ENCODE results near the gene CCDC43.

CCDC43 gene

DNA sequence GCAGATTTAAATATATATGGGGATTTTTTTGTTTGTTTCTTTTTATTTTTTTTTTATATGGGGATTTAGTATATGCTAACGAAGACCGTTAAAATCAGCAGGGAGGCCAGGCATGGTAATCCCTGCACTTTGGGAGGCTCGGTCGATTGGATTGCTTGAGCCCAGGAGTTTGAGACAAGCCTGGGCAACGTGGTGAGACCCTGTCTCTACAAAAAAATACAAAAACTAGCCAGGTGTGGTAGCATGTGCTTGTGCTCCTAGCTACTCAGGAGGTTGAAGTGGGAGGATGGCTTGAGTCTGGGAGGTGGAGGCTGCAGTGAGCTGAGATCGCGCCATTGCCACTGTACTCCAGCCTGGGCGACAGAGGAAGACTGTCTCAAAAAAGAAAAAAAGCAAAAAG is 55.6 kb downstream of the CCDC43 start:
- no peaks in the 10 kb centered on the region for H3K36me3 ChIP-seq
- H3K27ac ChIP-seq = no peak overlapping the region
- H3K27me3 ChIP-seq (ENCODE audit: insufficient read depth, low read depth, severe bottlenecking) = no peaks in the 10 kb centered on the region
- H3K4me3 ChIP-seq (ENCODE audit: low read depth, low read length) = no peak overlapping the region
- DNase-seq = no peak
- TF ChIP-seq, protein P1, sequence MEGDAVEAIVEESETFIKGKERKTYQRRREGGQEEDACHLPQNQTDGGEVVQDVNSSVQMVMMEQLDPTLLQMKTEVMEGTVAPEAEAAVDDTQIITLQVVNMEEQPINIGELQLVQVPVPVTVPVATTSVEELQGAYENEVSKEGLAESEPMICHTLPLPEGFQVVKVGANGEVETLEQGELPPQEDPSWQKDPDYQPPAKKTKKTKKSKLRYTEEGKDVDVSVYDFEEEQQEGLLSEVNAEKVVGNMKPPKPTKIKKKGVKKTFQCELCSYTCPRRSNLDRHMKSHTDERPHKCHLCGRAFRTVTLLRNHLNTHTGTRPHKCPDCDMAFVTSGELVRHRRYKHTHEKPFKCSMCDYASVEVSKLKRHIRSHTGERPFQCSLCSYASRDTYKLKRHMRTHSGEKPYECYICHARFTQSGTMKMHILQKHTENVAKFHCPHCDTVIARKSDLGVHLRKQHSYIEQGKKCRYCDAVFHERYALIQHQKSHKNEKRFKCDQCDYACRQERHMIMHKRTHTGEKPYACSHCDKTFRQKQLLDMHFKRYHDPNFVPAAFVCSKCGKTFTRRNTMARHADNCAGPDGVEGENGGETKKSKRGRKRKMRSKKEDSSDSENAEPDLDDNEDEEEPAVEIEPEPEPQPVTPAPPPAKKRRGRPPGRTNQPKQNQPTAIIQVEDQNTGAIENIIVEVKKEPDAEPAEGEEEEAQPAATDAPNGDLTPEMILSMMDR (IDR thresholded peaks at IDR 0.05; ENCODE audit: low read depth, low read length) = no peak
- no peaks in the 10 kb centered on the region for H3K9me3 ChIP-seq (ENCODE audit: severe bottlenecking)

DNA sequence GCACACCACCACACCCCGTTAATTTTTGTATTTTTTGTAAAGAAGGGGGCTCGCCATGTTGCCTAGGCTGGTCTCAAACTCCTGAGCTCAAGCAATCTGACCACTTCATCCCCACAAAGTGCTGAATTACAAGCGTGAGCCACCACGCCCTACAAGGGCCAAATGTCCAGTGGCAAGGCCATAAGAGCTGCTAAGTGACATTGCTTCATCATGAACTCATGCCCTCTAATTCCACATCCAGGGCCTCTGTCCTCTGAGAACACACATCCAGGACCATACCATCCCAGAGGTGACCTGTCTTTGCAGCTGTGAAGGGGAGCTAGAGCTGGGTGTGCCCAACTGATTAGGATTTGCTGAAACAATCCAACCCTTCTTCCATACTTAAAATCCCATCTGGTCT is 58.9 kb downstream of the CCDC43 start:
- TF ChIP-seq, protein P1 (IDR thresholded peaks at IDR 0.05; ENCODE audit: low read depth, low read length) = no peak
- H3K4me3 ChIP-seq (ENCODE audit: low read depth, low read length) = no peak overlapping the region
- no peaks in the 10 kb centered on the region for H3K9me3 ChIP-seq (ENCODE audit: severe bottlenecking)
- no peaks in the 10 kb centered on the region for H3K36me3 ChIP-seq
- no peaks in the 10 kb centered on the region for H3K27me3 ChIP-seq (ENCODE audit: insufficient read depth, low read depth, severe bottlenecking)
- H3K27ac ChIP-seq = no peak overlapping the region
- DNase-seq = no peak

DNA sequence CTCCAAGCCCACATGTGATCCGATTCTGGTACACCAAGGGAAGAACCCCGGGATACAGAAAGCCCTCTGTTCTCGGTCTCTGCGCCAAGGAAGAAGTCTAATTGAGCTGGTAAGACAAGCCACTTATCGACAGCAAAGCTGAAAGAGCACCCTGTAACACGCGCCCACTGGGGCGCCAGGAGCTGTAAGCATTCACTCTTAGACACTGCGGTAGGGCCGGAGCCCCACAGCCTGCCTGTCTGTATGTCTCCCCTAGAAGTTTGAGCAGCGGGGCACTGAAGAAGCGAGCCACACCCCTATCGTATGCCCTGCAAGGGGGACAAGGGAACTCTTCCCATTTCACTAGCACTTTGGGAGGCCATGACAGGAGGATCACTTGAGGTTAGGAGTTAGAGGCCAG is 60.3 kb downstream of the CCDC43 start:
- TF ChIP-seq, protein P1 (IDR thresholded peaks at IDR 0.05; ENCODE audit: low read depth, low read length) = no peak
- no peak overlapping the region for H3K27ac ChIP-seq
- no peak overlapping the region for H3K4me3 ChIP-seq (ENCODE audit: low read depth, low read length)
- no peak for DNase-seq
- no peaks in the 10 kb centered on the region for H3K9me3 ChIP-seq (ENCODE audit: severe bottlenecking)
- H3K27me3 ChIP-seq (ENCODE audit: insufficient read depth, low read depth, severe bottlenecking) = no peaks in the 10 kb centered on the region
- no peaks in the 10 kb centered on the region for H3K36me3 ChIP-seq

- TF ChIP-seq, protein P1 (IDR thresholded peaks at IDR 0.05; ENCODE audit: low read depth, low read length) = peak; percentile 36; the same call in 1 of the 2 replicates
- Histone ChIP-seq H3K36me3 (no peaks in the 10 kb centered on the region), H3K4me3 (ENCODE audit: low read depth, low read length) (peak overlapping the region; percentile 22), H3K27me3 (ENCODE audit: insufficient read depth, low read depth, severe bottlenecking) (no peaks in the 10 kb centered on the region), H3K9me3 (ENCODE audit: severe bottlenecking) (no peaks in the 10 kb centered on the region), H3K27ac (peak overlapping the region; percentile 76)
- peak; percentile 98 for DNase-seq
Measured at GRCh38 chr17:44628243-44629188, 61.1 kb downstream of the CCDC43 start.

GRCh38 chr17:44627513-44628242 is 61.9 kb downstream of the CCDC43 start:
- H3K36me3 ChIP-seq = no peaks in the 10 kb centered on the region
- no peaks in the 10 kb centered on the region for H3K27me3 ChIP-seq (ENCODE audit: insufficient read depth, low read depth, severe bottlenecking)
- TF ChIP-seq, protein P1 (IDR thresholded peaks at IDR 0.05; ENCODE audit: low read depth, low read length) = no peak
- H3K9me3 ChIP-seq (ENCODE audit: severe bottlenecking) = peaks cover 5% of the 10 kb centered on the region
- H3K4me3 ChIP-seq (ENCODE audit: low read depth, low read length) = peak overlapping the region; percentile 22
- peak overlapping the region; percentile 76 for H3K27ac ChIP-seq
- DNase-seq = no peak

Measured in WERI-Rb-1 (cell line).